Ovary (tissue), 3 donors: ENCODE results near the gene ACO1.

Experiments used
- POLR2A ChIP-seq: fragments of 450-650 bp; IDR thresholded peaks from one replicate; pipeline ENCODE4 v1.6.1; 2017; ENCODE audit warnings: antibody characterized with exemption, mild to moderate bottlenecking, moderate library complexity
- TF ChIP-seq, protein P1 (sequence below), 3 donors: fragments of 450-650 bp in 2 of 3; fragments of 200-600 bp in 1 of 3; IDR thresholded peaks; one replicate each; pipeline versions ENCODE4 v1.5.1 to v1.8.0; 2016 to 2022; ENCODE audit warnings: antibody characterized with exemption in 3 of 3, mild to moderate bottlenecking in 1 of 3
- donor health status: DM: no; HTN: no; CAD: no.

DNA sequence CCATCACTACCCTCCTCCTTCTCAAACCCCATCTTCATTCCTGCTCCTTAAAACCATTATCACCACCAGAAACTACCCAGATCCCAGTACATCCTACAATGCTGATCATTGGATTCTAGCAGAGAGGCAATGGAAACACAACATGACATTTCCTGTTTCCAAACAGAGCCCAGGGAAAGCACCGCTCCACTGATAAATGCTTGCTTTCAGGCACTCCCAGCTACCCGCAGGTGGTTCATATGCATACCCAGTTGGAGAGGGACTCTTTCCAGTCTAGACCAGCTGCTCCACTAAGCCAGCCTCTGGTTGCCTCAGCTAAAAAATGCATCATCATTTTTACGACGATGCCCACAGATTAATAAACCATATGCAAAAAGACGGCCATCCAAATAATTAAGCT is 39.2 kb upstream of the ACO1 start:
- TF ChIP-seq, protein P1, sequence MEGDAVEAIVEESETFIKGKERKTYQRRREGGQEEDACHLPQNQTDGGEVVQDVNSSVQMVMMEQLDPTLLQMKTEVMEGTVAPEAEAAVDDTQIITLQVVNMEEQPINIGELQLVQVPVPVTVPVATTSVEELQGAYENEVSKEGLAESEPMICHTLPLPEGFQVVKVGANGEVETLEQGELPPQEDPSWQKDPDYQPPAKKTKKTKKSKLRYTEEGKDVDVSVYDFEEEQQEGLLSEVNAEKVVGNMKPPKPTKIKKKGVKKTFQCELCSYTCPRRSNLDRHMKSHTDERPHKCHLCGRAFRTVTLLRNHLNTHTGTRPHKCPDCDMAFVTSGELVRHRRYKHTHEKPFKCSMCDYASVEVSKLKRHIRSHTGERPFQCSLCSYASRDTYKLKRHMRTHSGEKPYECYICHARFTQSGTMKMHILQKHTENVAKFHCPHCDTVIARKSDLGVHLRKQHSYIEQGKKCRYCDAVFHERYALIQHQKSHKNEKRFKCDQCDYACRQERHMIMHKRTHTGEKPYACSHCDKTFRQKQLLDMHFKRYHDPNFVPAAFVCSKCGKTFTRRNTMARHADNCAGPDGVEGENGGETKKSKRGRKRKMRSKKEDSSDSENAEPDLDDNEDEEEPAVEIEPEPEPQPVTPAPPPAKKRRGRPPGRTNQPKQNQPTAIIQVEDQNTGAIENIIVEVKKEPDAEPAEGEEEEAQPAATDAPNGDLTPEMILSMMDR (IDR thresholded peaks at IDR 0.05), result no peak
- TF ChIP-seq POLR2A, result no peak
